ENCODE data around the gene XG. TPM values are rescaled to one million over a fixed set of nuclear protein-coding genes. Genes with fewer than 3 reads are reported as not detected.

XG gene
- total and polyA plus RNA-seq, 2 donors from 2014 or later, result 0.43 to 0.50 TPM

DNA sequence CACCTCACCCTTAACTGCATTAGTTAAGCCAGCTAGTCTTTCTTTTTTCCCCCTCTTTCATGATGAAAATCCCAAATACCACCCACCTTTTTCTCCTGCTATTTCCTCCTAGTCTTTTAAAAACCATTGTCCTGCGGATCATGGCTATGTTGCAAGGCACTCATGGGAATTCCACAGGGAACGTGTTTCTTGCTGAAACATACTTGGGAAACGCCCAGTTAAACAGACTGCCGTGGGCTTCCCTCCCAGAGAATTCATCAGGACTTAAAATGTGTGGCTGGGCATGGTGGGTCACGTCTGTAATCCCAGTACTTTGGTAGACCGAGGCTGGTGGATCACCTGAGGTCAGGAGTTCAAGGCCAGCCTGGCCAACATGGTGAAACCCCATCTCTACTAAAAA lies 32.2 kb downstream of the XG start:
- no peak for FAIRE-seq
- Histone ChIP-seq H3K9me3 (ENCODE audit: control insufficient read depth in 2 of 3, insufficient read depth in 1 of 3, low read length in 3 of 3) (no peaks in the 10 kb centered on the region), H3K27ac (ENCODE audit: low read depth in 2 of 2, low read length in 2 of 2) (no peak overlapping the region), H3K27me3 (ENCODE audit: control insufficient read depth, insufficient read depth, low read length) (no peaks in the 10 kb centered on the region), H3K9ac (ENCODE audit: low read length in 3 of 3) (no peak overlapping the region), H3K4me3 (ENCODE audit: low read length in 3 of 3) (no peak overlapping the region), H3K4me1 (ENCODE audit: control insufficient read depth in 2 of 3, insufficient read depth in 2 of 3, low read depth in 1 of 3, low read length in 3 of 3) (no peaks in the 10 kb centered on the region), H3K36me3 (ENCODE audit: control insufficient read depth in 2 of 3, insufficient read depth in 3 of 3, low read length in 3 of 3) (no peaks in the 10 kb centered on the region)
- intact Hi-C loops (cut with DNase I), result no loop called here
- no peak for DNase-seq
- TF ChIP-seq, protein P1, sequence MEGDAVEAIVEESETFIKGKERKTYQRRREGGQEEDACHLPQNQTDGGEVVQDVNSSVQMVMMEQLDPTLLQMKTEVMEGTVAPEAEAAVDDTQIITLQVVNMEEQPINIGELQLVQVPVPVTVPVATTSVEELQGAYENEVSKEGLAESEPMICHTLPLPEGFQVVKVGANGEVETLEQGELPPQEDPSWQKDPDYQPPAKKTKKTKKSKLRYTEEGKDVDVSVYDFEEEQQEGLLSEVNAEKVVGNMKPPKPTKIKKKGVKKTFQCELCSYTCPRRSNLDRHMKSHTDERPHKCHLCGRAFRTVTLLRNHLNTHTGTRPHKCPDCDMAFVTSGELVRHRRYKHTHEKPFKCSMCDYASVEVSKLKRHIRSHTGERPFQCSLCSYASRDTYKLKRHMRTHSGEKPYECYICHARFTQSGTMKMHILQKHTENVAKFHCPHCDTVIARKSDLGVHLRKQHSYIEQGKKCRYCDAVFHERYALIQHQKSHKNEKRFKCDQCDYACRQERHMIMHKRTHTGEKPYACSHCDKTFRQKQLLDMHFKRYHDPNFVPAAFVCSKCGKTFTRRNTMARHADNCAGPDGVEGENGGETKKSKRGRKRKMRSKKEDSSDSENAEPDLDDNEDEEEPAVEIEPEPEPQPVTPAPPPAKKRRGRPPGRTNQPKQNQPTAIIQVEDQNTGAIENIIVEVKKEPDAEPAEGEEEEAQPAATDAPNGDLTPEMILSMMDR (IDR thresholded peaks at IDR 0.05; ENCODE audit: borderline replicate concordance, extremely low read depth, insufficient read depth), result no peak

DNA sequence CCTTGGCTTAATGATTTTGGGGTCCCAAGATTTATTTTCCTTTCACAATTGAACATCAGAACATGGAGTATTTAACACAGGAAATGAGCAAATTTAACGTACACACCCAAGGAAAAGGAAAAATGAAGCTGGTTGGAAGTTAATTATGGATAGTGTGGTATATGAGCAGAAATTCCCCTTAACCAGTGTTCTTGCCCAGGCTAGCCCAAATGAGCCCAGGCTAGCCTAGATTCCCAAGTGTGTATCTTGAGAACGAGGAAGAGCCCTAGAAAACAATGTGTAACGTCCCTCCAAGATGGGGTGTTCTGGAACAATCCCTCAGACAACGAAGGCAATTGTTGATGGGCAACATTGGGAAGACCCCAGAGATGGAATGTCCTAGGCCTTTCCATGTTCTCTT lies 33.7 kb downstream of the XG start:
- Histone ChIP-seq H3K9ac (ENCODE audit: low read length in 3 of 3) (no peak overlapping the region), H3K36me3 (ENCODE audit: control insufficient read depth in 2 of 3, insufficient read depth in 3 of 3, low read length in 3 of 3) (no peaks in the 10 kb centered on the region), H3K27ac (ENCODE audit: low read depth in 2 of 2, low read length in 2 of 2) (no peak overlapping the region), H3K4me1 (ENCODE audit: control insufficient read depth in 2 of 3, insufficient read depth in 2 of 3, low read depth in 1 of 3, low read length in 3 of 3) (no peaks in the 10 kb centered on the region), H3K4me3 (ENCODE audit: low read length in 3 of 3) (no peak overlapping the region), H3K27me3 (ENCODE audit: control insufficient read depth, insufficient read depth, low read length) (no peaks in the 10 kb centered on the region), H3K9me3 (ENCODE audit: control insufficient read depth in 2 of 3, insufficient read depth in 1 of 3, low read length in 3 of 3) (no peaks in the 10 kb centered on the region)
- intact Hi-C loops (cut with DNase I), result no loop called here
- DNase-seq (no peak), FAIRE-seq (no peak)
- TF ChIP-seq, protein P1 (IDR thresholded peaks at IDR 0.05; ENCODE audit: borderline replicate concordance, extremely low read depth, insufficient read depth), result no peak

DNA sequence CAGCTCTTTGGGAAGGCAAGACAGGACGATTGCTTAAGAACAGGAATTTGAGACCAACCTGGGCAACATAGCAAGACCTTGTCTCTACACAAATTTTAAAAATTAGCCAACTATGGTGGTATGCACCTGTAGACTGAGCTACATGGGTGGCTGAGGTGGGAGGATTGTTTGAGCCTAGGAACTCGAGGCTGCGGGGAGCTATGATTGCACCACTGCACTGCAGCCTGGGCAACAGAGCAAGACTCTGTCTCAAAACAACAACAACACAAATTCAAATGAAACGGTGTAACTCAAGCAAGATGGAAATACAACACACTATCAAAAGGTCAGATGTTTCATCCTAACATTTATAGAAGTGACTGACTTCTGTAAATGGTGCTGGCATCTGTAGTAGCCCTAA lies 37.1 kb downstream of the XG start:
- no peaks in the 10 kb centered on the region for H3K4me1 ChIP-seq (ENCODE audit: control insufficient read depth in 2 of 3, insufficient read depth in 2 of 3, low read depth in 1 of 3, low read length in 3 of 3)
- H3K27me3 ChIP-seq (ENCODE audit: control insufficient read depth, insufficient read depth, low read length), result no peaks in the 10 kb centered on the region
- no peaks in the 10 kb centered on the region for H3K9me3 ChIP-seq (ENCODE audit: control insufficient read depth in 2 of 3, insufficient read depth in 1 of 3, low read length in 3 of 3)
- no peak overlapping the region for H3K4me3 ChIP-seq (ENCODE audit: low read length in 3 of 3)
- FAIRE-seq, result no peak
- no peaks in the 10 kb centered on the region for H3K36me3 ChIP-seq (ENCODE audit: control insufficient read depth in 2 of 3, insufficient read depth in 3 of 3, low read length in 3 of 3)
- intact Hi-C loops (cut with DNase I), result no loop called here
- TF ChIP-seq, protein P1 (IDR thresholded peaks at IDR 0.05; ENCODE audit: borderline replicate concordance, extremely low read depth, insufficient read depth), result no peak
- H3K9ac ChIP-seq (ENCODE audit: low read length in 3 of 3), result no peak overlapping the region
- no peak for DNase-seq
- no peak overlapping the region for H3K27ac ChIP-seq (ENCODE audit: low read depth in 2 of 2, low read length in 2 of 2)

DNA sequence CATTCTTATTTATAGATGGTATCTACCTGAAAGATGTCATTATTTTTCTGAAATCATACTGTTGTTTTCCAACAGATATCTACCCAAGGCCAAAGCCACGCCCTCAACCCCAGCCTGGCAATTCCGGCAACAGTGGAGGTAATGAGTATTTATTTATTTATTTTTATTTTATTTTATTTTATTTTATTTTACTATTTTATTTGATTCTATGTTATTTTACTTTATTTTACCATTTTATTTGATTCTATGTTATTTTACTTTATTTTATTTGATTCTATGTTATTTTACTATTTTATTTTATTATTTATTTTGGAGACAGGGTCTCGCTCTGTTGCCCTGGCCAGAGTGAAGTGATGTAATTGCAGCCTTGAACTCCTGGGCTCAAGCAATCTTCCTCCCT lies 37.7 kb downstream of the XG start:
- Histone ChIP-seq H3K36me3 (ENCODE audit: control insufficient read depth in 2 of 3, insufficient read depth in 3 of 3, low read length in 3 of 3) (no peaks in the 10 kb centered on the region), H3K9me3 (ENCODE audit: control insufficient read depth in 2 of 3, insufficient read depth in 1 of 3, low read length in 3 of 3) (no peaks in the 10 kb centered on the region), H3K4me3 (ENCODE audit: low read length in 3 of 3) (no peak overlapping the region), H3K9ac (ENCODE audit: low read length in 3 of 3) (no peak overlapping the region), H3K27ac (ENCODE audit: low read depth in 2 of 2, low read length in 2 of 2) (no peak overlapping the region), H3K27me3 (ENCODE audit: control insufficient read depth, insufficient read depth, low read length) (no peaks in the 10 kb centered on the region), H3K4me1 (ENCODE audit: control insufficient read depth in 2 of 3, insufficient read depth in 2 of 3, low read depth in 1 of 3, low read length in 3 of 3) (no peaks in the 10 kb centered on the region)
- intact Hi-C loops (cut with DNase I), result no loop called here
- no peak for DNase-seq
- TF ChIP-seq, protein P1 (IDR thresholded peaks at IDR 0.05; ENCODE audit: borderline replicate concordance, extremely low read depth, insufficient read depth), result no peak
- no peak for FAIRE-seq
